GM18861 (cell line): Measurements from ENCODE around the gene CD1E.
A peak's percentile ranks its signal among the peaks of the same experiment; 100 is the strongest.
"Not testable (repeated sequence)": the region's sequence is repeated elsewhere in the genome, so short reads cannot be mapped to it uniquely, and the experiment has no call there.

Source experiments
- ATAC-seq: cut with Tn5 transposase; IDR thresholded peaks from one replicate; pipeline ENCODE4 v1.9.1; 2021; ENCODE audit not compliant: unreplicated experiment

CD1E gene

DNA sequence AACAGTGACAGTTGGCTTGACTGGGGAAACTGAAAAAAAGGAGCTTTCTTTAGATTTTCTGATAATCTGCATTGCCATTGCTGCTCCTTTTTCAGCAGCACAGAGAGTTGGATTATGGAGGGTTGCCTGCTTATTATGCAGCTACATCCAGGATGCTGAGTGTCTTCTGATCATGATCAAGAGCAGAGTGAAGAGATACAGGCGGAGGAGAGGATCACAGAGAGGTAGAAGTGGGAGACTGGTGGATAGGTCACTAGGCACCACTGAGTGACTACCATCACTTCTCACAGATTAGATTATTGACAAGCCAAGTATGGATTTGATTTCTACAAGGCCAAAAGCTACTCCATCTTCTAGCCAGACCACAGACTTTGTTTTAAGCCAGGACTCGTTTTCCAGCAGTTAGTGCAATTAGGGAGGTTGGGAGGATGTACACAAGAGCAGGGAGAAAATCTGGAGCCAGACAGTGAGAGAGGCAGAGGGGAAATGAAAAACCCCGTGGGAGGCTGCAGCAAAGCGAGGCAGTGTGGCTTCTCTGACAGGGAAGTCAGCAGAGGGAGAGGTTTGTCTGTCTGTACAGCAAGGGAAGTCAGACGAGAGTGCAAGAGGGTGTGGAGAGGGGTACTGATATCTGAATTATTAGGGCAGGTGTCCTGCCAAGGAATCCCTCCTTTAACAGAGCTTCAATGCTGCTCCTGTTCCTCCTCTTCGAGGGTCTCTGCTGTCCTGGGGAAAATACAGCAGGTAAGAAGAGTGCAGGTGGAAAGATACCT lies at the start of gene CD1E:
CD1E (plus strand) TSS at position 592 of the 773 bp plus-strand sequence; CDS start at position 687, 95 bp downstream.
- no peak for ATAC-seq

DNA sequence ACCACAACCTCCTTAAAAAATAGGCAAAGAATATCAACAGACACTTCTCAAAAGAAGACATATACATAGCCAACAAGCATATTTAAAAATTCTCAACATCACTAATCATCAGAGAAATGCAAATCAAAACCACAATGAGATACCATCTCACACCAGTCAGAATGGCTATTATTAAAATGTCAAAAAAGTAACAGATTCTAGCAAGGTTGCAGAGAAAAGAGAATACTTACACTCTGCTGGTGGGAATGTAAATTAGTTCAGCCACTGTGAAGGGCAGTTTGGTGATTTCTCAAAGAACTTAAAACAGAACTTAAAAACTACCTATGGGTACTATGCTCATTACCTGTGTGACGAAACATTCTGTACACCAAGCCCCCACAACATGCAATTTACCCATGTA lies 43.1 kb upstream of the CD1E start:
- peak; percentile 73 for ATAC-seq

DNA sequence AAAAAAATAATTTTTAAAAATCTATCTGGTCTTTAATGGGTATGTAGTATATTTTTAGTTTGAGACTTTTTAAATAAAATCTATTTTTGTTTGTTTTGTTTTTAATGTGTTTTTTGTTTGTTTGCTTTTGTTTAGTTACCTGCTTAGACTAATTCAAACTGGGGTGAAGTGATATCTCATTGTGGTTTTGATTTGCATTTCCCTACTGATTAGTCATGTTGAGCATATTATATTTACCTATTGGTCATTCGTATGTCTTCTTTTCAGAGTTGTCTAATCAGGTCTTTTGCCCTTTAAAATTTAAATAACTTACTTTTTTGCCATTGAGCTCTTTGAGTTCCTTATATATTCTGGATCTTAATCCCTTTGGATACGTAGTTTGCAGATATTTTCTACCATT lies 42.6 kb upstream of the CD1E start:
- ATAC-seq: peak; percentile 39

DNA sequence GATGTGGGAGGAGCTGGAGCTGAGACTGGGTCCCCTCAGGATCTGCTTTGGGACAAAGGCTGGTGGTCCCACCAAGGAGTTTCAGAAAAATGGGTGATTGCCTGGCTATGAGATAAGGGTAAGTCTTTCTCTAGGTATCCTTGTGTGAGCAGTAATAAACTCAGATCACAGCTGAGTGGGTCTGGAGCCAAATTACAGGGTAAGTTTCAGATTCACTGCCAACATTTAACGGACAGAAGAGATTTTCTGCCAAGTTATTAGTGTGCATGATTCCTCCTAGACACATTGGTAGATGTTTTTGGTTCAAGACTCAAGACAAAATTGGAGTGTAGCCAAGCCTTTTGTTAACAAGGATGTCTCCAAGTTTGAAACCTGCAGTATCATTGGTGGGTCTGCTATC lies 29.8 kb upstream of the CD1E start:
- no peak for ATAC-seq

DNA sequence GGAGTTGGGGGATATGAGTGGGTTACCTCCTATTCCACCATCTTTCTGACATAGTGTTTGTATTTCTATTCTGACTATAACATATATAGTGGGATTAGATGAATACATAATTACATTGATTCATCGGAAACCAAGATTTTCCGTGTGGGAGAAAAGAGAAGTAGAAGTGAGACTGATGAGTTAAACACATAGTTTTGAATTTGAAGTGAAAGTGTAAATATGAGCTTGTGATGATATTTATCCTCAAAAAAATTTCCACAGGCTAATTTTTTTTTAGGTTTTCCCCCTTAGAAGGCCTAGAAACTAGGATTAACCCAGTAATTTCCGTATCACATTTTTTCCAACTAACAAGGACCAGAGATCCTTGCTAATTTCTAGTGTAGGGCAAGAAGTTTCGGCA lies 29.3 kb upstream of the CD1E start:
- no peak for ATAC-seq

DNA sequence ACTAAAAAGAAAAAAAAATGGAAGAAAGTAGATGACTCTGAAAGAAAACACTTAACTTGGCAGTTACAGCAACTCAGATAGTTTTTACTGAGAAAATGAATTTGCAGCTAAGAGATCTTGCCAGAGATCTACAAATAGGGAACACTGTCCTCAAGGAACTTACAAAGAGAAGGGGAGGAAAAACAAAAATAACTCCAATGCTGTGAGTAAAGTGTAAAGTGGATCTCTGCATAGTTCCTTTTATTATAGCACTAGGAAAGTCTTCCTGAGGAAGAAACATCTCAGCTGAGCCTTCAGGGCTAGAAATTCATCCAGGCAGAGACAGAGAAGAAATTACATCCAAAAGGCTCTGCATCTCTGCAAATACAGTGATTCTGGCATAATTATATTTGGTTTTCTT lies 26.2 kb upstream of the CD1E start:
- no peak for ATAC-seq

DNA sequence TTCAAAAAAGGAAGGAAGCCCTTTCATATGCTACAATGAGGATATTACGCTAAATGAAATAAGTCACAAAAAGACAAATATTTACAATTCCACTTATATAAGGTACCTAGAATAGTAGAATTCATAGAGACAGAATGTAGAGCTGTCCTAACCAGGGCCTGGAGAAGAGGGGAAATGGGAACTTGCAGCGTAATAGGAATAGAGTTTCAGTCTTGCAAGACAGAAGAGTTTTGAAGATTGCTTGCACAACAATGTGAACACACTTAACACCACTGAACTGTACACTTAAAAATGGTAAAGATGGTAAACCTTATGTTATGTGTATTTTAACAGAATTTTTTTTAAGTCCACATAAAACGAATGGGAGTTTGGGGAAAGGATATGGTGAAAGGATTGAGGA lies 25.3 kb upstream of the CD1E start:
- ATAC-seq: no peak

DNA sequence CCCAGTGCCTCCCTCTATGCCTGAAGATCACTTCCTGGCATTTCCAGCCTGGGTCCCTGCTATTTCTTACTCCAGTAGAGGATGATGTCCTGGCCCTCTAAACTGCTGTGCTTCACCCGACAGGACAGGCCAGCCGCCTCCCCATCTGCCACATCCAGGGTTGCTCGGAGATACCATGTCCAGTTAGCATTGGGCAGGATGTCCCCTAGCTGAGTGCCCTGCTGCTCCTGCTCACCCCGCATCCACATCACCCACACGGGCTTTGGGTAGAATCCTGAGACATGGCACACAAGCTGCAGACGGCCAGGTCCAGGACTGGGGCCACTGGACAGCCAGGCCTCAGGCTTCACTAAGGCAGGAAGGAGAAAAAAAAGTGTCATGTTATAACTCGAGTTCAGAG lies 24.4 kb upstream of the CD1E start:
- no peak for ATAC-seq

DNA sequence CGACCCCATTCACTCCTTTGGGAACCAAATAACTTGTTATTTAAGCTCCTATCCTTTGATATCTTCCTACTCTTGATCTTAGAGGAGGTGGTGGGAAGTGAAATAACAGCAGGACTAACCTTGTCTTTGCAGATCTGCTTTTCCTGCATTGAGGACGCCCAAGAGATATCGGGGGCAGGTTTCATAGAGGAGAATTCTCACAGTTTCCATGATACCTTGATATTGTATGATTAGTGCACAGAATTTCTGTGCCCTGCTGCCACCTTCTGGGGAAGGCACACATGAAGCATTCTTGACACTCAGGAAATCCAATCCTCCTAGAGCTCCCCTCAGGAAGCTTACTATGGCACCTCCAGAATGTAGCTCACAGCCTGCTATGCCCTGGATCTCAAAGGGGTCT lies 24.0 kb upstream of the CD1E start:
- ATAC-seq: no peak

DNA sequence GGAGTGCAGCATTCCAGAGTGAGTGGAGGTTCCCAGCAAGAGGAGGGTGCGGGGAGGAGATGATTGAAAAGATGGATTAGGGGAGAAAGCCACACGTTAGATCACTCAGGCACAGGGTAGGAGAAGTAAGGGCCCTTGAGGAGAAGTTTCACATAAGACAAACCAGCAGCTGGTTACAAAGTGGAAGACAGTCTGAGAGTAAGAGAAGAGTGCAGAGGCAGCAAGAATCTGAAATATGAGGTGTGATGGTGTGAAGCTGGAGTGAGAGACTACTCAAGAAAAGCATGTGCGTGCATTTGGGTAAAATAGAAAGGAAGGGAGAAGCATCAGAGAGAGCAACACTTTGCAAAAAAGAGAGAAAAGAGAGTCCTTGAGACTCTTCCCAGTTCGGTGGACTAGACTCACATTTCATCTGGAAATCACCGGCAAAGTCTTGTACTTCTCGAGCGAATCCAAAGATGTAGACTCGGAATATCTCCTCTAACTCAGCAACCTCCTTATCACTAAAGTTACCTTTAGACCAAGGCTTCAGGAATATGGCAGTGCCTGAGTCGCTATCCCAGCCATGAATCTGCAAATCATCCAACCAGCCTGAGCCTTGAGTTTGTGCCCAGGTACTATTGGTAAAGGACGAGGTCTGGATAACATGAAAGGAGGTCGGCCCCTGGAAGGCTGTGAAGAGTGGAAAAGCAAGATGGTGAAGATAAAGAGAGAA lies 23.1 kb upstream of the CD1E start:
- no peak for ATAC-seq

DNA sequence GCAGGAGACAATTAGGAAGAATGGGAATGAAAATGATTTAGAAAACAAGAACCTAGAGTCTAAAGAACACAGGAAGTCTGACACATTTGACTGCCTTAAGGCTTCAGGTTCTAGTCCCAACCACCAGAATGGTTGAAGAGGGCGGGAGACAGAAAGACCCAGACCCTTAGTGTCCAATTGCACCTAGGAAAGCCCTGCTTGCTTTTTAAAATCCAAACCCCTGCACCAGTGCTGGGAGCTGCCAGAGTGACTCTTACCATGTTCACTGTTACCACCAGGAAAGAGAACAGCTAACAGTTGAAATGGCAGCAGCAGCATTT lies 22.6 kb upstream of the CD1E start:
- no peak for ATAC-seq

DNA sequence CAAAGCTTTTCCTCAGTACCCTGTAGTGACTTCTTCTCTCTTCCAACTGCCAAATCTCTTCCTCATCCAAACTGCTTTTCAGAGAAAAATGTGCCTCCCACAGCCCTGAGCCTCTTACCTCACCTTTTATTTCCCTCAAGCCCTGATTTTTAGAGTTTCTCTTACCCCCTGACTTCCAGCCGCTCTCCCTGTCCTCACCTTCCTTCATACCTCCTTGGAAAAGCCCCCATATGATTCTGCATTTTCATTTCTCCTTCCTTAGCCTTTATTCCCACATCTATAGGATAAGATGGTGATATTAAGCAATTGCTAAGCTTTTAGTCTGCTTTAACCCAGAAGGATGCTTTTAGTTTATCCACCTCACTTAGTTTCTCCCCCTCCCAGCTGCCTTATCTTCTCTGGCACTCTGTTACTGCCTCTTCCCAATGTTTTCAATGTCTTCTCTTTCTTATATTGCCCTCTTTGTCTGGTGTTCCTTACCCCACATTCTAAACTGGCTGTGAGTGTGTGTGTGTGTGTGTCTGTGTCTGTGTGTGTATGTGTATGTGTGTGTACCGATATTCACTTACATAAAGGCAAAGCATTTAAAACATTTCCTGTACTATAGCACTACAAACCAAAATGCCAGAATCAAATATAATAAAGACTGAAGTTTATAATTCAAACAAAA lies 22.1 kb upstream of the CD1E start, which contains the start of gene CD1B:
CD1B (minus strand) TSS at position 51 of the 670 bp plus-strand sequence. CDS start 108 bp downstream, outside the sequence.
- no peak for ATAC-seq

DNA sequence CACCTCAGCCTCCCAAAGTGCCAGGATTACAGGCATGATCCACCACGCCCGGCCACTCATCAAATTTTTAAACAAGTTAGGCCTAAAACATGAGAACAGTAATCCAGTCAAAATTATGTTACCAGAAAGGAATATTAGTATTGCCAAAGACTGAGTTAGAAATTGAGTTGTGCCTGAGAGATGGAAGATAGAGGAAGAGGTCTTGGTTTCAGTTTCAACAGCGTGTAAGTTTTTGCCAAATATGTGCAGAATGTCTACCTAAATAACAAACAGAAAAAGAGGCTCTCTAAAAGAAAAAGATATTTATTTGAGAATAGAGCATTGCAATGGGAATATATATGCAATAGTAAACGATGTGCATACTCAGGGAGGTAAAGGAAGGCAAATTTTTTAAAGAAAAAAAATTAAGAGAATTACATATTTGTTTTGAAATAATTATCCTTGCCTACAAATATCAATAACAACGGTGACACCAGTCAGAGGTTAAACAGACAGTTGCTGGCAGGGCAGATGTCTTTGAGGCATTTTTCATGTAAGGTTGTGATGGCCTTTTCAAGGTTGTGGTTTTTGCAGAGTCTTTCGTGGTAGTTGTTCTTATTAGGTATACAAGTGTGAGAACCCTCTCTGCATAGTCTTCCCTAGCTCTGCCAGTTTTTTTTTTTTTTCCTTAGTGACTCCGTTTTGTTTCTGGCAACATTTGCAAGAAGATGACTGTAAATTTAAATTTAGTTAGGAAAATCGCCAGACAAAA lies 20.1 kb upstream of the CD1E start:
- ATAC-seq: no peak

DNA sequence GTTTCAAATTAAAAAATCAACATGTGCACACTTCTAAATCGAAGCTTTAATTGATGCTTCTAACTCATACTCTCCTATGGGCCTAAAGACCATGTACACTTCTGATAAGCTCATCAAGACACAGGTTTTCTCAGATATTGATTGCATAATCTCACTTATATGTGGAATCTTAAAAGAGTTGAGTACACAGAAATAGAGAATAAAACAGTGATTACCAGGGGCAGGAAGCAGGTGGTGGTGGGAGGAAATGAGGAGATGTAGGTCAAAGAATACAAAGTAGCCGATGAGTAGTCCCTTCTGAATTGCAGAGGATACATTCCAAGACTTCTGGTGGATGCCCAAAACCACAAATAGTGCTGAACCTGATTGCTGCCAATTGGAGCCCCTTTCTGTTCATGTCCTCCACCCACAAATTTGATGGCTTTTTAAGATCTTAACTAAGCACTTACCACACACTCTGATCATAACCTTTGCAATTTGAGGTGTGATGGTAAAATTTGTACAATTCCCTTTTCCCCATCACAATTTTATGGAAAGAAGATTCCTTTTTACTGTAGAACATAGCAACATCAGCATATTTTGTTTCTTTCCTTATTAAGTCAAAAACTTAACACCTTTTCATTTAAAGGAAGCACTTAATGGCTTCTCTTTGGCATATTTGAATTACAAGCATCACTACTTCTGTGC lies 19.0 kb upstream of the CD1E start:
- no peak for ATAC-seq

DNA sequence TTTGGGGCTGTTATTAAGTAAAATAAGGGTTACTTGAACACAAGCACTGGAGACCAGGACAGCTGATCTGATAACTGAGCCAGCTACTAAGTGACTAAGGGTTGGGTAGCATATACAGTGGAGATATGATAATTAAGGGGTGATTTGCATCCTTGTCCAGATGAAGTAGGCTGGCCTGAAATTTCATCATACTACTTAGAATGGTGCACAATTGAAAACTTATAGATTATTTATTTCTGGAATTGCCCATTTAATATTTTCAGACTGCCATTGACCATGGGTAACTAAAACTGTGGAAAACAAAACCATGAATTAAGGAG lies 18.5 kb upstream of the CD1E start:
- no peak for ATAC-seq

DNA sequence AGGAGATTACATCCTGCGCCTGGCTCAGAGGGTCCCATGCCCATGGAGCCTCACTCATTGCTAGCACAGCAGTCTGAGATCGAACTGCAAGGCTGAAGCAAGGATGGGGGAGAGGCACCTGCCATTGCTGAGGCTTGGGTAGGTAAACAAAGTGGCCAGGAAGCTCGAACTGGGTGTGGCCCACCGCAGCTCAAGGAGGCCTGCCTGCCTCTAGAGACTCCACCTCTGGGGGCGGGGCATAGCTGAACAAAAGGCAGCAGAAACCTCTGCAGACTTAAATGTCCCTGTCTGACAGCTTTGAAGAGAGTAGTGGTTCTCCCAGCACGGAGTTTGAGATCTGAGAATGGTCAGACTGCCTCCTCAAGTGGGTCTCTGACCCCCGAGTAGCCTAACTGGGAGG lies 17.3 kb upstream of the CD1E start:
- ATAC-seq: not testable (repeated sequence)

DNA sequence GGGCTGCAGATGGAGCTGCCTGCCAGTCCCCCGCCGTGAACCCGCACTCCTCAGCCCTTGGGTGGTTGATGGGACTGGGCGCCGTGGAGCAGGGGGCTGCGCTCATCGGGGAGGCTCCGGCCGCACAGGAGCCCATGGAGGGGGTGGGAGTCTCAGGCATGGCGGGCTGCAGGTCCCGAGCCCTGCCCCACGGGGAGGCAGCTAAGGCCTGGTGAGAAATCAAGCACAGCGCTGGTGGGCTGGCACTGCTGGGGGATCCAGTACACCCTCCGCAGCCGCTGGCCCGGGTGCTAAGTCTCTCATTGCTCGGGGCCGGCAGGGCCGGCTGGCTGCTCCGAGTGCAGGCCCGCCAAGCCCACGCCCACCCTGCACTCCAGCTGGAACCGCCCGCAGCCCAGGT lies 4.7 kb upstream of the CD1E start:
- not testable (repeated sequence) for ATAC-seq

DNA sequence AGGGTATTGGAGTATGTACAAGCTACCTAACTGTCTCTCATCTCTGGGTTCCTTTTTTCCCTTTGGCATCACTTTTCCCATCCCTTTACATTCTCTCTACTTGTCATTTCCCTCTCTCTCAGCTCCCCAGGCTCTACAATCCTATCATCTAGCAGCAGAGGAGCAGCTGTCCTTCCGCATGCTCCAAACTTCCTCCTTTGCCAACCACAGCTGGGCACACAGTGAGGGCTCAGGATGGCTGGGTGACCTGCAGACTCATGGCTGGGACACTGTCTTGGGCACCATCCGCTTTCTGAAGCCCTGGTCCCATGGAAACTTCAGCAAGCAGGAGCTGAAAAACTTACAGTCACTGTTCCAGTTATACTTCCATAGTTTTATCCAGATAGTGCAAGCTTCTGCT lies 561 bp downstream of the CD1E start:
- no peak for ATAC-seq

DNA sequence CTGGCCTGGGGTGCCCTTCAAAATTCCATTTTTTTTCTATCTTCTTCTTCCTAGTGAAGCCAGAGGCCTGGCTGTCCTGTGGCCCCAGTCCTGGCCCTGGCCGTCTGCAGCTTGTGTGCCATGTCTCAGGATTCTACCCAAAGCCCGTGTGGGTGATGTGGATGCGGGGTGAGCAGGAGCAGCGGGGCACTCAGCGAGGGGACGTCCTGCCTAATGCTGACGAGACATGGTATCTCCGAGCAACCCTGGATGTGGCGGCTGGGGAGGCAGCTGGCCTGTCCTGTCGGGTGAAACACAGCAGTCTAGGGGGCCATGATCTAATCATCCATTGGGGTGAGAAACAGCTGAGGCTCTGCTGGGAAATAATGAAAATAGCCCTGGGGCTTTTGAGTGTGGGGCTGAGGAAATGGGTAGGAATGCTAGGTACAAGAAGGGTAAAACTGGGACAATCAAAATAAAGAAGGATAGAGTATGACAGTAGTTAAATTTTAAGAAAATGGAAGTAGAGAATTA lies 2.1 kb downstream of the CD1E start:
- ATAC-seq: no peak

DNA sequence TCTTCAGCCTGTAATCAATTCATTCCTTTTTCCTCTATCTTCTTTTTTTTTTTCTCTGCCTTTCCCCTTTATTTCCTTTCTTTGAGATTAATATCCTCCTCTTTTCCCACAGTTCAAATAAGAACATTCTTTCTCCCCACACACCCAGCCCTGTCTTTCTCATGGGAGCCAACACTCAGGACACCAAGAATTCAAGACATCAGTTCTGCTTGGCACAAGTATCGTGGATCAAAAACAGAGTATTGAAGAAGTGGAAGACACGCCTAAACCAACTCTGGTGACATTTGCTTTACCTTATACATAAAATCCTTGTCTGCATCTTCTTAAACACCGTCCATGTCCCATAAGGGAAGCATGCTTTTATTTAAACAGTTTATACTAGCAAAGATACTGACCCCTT lies 2.9 kb downstream of the CD1E start:
- ATAC-seq: no peak

DNA sequence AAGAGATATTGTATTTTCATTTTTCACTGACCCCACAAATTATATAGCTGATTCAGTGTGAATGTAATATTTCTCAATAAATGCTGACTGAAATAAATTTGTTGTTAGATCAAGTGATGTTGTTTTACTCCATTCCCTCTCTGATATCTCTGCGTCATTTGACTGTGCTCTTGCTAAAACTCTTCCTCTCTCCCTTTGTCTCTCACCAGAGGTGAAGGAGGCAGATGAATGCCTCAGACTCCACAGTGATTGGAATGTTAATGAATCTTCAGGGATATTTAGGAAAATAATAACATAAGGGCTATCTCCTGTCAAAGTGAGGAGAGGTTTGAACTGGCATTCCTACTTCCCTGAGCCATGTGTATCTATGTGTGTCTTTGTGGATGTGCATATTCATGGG lies 3.7 kb downstream of the CD1E start:
- ATAC-seq: no peak
